Stomach (tissue), 4 donors: ENCODE data around the gene GEMIN7.

ENCODE experiments used
- POLR2A ChIP-seq, 4 donors: fragments of 450-650 bp; IDR thresholded peaks; one replicate each; pipeline ENCODE4 v1.6.1; 2016; ENCODE audit warnings: antibody characterized with exemption in 4 of 4, control low read depth in 2 of 4, mild to moderate bottlenecking in 1 of 4, moderate library complexity in 1 of 4
- TF ChIP-seq, protein P1 (sequence below), 7 experiments: fragments of 450-650 bp in 4 of 7; fragments of 200-600 bp in 3 of 7; sonication (generic) in 3 of 7; IDR thresholded peaks; one replicate each; pipeline ENCODE4 v1.5.1; 2016 to 2019; ENCODE audit warnings: antibody characterized with exemption in 7 of 7, control low read depth in 2 of 7, mild to moderate bottlenecking in 1 of 7

DNA sequence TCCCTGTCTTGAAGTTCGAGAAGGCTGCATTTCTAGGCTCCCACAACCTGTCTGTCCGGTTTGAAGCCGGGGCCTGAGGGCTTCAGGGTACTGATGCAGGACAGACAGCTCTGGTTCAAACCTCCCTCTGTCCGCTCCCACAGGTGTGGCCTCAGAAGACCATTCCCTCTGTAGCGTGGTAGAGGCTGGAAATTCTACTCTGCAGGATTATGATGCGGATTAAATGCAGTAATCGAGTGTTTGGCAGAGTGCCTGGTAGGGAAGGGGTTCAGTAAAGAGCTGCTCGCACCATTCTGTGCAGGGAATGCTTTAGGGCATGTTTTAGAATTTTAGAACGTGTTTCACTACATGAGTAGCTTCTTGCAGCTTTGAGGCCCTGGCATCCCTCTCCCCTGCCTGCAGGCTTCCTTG lies 44.4 kb downstream of the GEMIN7 start:
- no peak for TF ChIP-seq POLR2A (IDR thresholded peaks at IDR 0.05)
- TF ChIP-seq, protein P1, sequence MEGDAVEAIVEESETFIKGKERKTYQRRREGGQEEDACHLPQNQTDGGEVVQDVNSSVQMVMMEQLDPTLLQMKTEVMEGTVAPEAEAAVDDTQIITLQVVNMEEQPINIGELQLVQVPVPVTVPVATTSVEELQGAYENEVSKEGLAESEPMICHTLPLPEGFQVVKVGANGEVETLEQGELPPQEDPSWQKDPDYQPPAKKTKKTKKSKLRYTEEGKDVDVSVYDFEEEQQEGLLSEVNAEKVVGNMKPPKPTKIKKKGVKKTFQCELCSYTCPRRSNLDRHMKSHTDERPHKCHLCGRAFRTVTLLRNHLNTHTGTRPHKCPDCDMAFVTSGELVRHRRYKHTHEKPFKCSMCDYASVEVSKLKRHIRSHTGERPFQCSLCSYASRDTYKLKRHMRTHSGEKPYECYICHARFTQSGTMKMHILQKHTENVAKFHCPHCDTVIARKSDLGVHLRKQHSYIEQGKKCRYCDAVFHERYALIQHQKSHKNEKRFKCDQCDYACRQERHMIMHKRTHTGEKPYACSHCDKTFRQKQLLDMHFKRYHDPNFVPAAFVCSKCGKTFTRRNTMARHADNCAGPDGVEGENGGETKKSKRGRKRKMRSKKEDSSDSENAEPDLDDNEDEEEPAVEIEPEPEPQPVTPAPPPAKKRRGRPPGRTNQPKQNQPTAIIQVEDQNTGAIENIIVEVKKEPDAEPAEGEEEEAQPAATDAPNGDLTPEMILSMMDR (IDR thresholded peaks at IDR 0.05) = no peak
